DND-41 (cell line): ENCODE measurements around the gene GJE1.

Source experiments
- ATAC-seq: fragments of 200-7000 bp; cut with Tn5 transposase; 3 replicates; pipeline ENCODE4 v1.9.1; 2021; ENCODE audit warnings: low read depth; ENCODE audit not compliant: insufficient read depth
- DNase-seq: peaks from one replicate; pipeline ENCODE4 v3.0.0-alpha.2; 2020
- H2AFZ ChIP-seq: 2 replicates; pipeline ENCODE4 v1.6.0; 2012; ENCODE audit warnings: low read depth, low read length
- H3K27ac ChIP-seq: 2 replicates; pipeline ENCODE4 v1.5.1; 2012; ENCODE audit warnings: low read length, inconsistent platforms
- H3K27me3 ChIP-seq: fragments of 200-600 bp; sonication (generic); 2 replicates; pipeline ENCODE4 v1.6.0; 2012; ENCODE audit warnings: low read length, mild to moderate bottlenecking, inconsistent platforms; ENCODE audit not compliant: insufficient read depth, poor library complexity
- H3K36me3 ChIP-seq: 2 replicates; pipeline ENCODE4 v1.5.1; 2012; ENCODE audit warnings: low read length, inconsistent platforms; ENCODE audit not compliant: insufficient read depth
- H3K4me1 ChIP-seq: 2 replicates; pipeline ENCODE4 v1.5.1; 2012; ENCODE audit warnings: mild to moderate bottlenecking, low read length; ENCODE audit not compliant: insufficient read depth
- H3K4me2 ChIP-seq: 2 replicates; pipeline ENCODE4 v1.6.0; 2012; ENCODE audit warnings: mild to moderate bottlenecking, moderate library complexity, low read length, inconsistent platforms; ENCODE audit not compliant: insufficient read depth
- H3K4me3 ChIP-seq, 2 experiments: fragments of 200-600 bp in 1 of 2; shearing (Covaris generic) in 1 of 2; 2 replicates each; pipeline ENCODE4 v1.5.1; 2012 to 2016; ENCODE audit warnings: inconsistent platforms in 2 of 2, low read length in 2 of 2, mild to moderate bottlenecking in 2 of 2, low read depth in 1 of 2, moderate library complexity in 1 of 2
- H3K79me2 ChIP-seq: 2 replicates; pipeline ENCODE4 v1.6.0; 2012; ENCODE audit warnings: low read length, inconsistent platforms; ENCODE audit not compliant: insufficient read depth
- H3K9ac ChIP-seq: 2 replicates; pipeline ENCODE4 v1.6.0; 2012; ENCODE audit warnings: low read depth, mild to moderate bottlenecking, inconsistent platforms, low read length, moderate library complexity
- H3K9me3 ChIP-seq: 2 replicates; pipeline ENCODE4 v1.5.1; 2012; ENCODE audit warnings: low read length, moderate library complexity, mild to moderate bottlenecking, inconsistent platforms; ENCODE audit not compliant: insufficient read depth, severe bottlenecking
- H4K20me1 ChIP-seq: 2 replicates; pipeline ENCODE4 v1.6.0; 2012; ENCODE audit warnings: low read length; ENCODE audit not compliant: insufficient read depth
- CTCF ChIP-seq: IDR thresholded peaks from 2 replicates; pipeline ENCODE4 v1.5.1; 2012; ENCODE audit warnings: borderline replicate concordance, low read length, moderate library complexity, mild to moderate bottlenecking; ENCODE audit not compliant: poor library complexity, severe bottlenecking; ENCODE audit errors: extremely low read depth
- EZH2 ChIP-seq: IDR thresholded peaks from 3 replicates; pipeline ENCODE4 v1.6.1; 2012; ENCODE audit warnings: borderline replicate concordance, low read depth, mild to moderate bottlenecking, moderate library complexity, low read length, inconsistent platforms; ENCODE audit not compliant: severe bottlenecking

Gene GJE1

GRCh38 chr6:142178129-142178528 lies 45.4 kb downstream of the GJE1 start:
- ATAC-seq: no peak
- Histone ChIP-seq H2AFZ (no peak overlapping the region), H3K4me2 (no peak overlapping the region), H3K4me1 (no peaks in the 10 kb centered on the region), H3K9ac (no peak overlapping the region), H4K20me1 (no peaks in the 10 kb centered on the region), H3K27ac (no peak overlapping the region), H3K36me3 (peaks cover 46% of the 10 kb centered on the region), H3K79me2 (no peaks in the 10 kb centered on the region), H3K27me3 (no peaks in the 10 kb centered on the region), H3K9me3 (peaks cover 9% of the 10 kb centered on the region), H3K4me3 (no peak overlapping the region)
- no peak for TF ChIP-seq EZH2
- no peak for TF ChIP-seq CTCF
- no peak for DNase-seq

- Histone ChIP-seq H3K9me3 (peaks cover 9% of the 10 kb centered on the region), H3K9ac (no peak overlapping the region), H3K36me3 (peaks cover 16% of the 10 kb centered on the region; the same call in 1 of the 2 replicates), H3K79me2 (no peaks in the 10 kb centered on the region), H3K27me3 (no peaks in the 10 kb centered on the region), H4K20me1 (no peaks in the 10 kb centered on the region), H2AFZ (no peak overlapping the region), H3K27ac (no peak overlapping the region), H3K4me2 (no peak overlapping the region), H3K4me1 (no peaks in the 10 kb centered on the region), H3K4me3 (no peak overlapping the region)
- no peak for ATAC-seq
- TF ChIP-seq EZH2 (no peak), CTCF (no peak)
- no peak for DNase-seq
These were observed 49.3 kb downstream of the GJE1 start for GRCh38 chr6:142182004-142182403.

- Histone ChIP-seq H3K36me3 (peaks cover 5% of the 10 kb centered on the region; the same call in 1 of the 2 replicates), H3K9me3 (no peaks in the 10 kb centered on the region), H3K79me2 (no peaks in the 10 kb centered on the region), H2AFZ (no peak overlapping the region), H4K20me1 (no peaks in the 10 kb centered on the region), H3K4me2 (no peak overlapping the region), H3K27ac (no peak overlapping the region), H3K4me3 (no peak overlapping the region), H3K9ac (no peak overlapping the region), H3K4me1 (no peaks in the 10 kb centered on the region), H3K27me3 (no peaks in the 10 kb centered on the region)
- ATAC-seq (no peak), DNase-seq (no peak)
- TF ChIP-seq EZH2 (no peak), CTCF (no peak)
These were observed 50.6 kb downstream of the GJE1 start for GRCh38 chr6:142183351-142183750.

- Histone ChIP-seq H3K4me3 (no peak overlapping the region), H2AFZ (no peak overlapping the region), H4K20me1 (no peaks in the 10 kb centered on the region), H3K27ac (no peak overlapping the region), H3K9ac (no peak overlapping the region), H3K4me2 (no peak overlapping the region), H3K27me3 (no peaks in the 10 kb centered on the region), H3K79me2 (no peaks in the 10 kb centered on the region), H3K9me3 (no peaks in the 10 kb centered on the region), H3K36me3 (peaks cover 8% of the 10 kb centered on the region; the same call in 1 of the 2 replicates), H3K4me1 (no peaks in the 10 kb centered on the region)
- DNase-seq: no peak
- TF ChIP-seq EZH2 (no peak), CTCF (no peak)
- no peak for ATAC-seq
These were observed 51.6 kb downstream of the GJE1 start for GRCh38 chr6:142184307-142184706.
